RPMI8226 (cell line): Measurements from ENCODE around the gene RUFY1.
"Not testable (repeated sequence)": the region's sequence is repeated elsewhere in the genome, so short reads cannot be mapped to it uniquely, and the experiment has no call there.

ENCODE experiments used
- DNase-seq: peaks from one replicate; pipeline ENCODE4 v3.0.0-alpha.2; 2015

RUFY1 gene, protein sequence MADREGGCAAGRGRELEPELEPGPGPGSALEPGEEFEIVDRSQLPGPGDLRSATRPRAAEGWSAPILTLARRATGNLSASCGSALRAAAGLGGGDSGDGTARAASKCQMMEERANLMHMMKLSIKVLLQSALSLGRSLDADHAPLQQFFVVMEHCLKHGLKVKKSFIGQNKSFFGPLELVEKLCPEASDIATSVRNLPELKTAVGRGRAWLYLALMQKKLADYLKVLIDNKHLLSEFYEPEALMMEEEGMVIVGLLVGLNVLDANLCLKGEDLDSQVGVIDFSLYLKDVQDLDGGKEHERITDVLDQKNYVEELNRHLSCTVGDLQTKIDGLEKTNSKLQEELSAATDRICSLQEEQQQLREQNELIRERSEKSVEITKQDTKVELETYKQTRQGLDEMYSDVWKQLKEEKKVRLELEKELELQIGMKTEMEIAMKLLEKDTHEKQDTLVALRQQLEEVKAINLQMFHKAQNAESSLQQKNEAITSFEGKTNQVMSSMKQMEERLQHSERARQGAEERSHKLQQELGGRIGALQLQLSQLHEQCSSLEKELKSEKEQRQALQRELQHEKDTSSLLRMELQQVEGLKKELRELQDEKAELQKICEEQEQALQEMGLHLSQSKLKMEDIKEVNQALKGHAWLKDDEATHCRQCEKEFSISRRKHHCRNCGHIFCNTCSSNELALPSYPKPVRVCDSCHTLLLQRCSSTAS

GRCh38 chr5:179550511-179551342 lies at the start of gene RUFY1:
Gene RUFY1, plus strand, starts transcription at chr5:179550554. Its CDS starts 16 bp downstream, at chr5:179550570.
- peak; percentile 79 for DNase-seq

GRCh38 chr5:179501997-179502396 lies 48.4 kb upstream of the RUFY1 start:
- not testable (repeated sequence) for DNase-seq

DNA sequence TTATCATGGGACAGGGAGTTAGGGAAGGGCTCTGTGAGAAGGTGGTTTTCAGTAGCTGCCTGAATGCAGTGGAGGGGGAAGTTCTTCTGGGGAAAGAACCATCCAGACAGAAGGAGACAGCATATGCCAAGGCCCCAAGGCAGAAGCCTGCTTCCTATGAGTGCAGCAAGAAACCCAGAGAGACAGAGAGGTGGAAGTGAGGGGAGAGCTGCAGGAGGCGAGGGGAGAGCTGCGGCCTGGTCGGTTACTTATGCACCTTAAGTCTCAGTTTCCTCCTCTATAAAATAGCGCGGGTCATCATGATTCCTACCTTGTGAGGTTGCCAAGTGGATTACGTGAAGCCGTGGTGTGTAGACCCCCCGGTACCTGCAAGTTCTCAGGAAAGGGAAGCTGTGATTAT lies 47.9 kb upstream of the RUFY1 start:
- DNase-seq, result not testable (repeated sequence)

- no peak for DNase-seq
Observed at GRCh38 chr5:179504191-179504590, 46.2 kb upstream of the RUFY1 start.

DNA sequence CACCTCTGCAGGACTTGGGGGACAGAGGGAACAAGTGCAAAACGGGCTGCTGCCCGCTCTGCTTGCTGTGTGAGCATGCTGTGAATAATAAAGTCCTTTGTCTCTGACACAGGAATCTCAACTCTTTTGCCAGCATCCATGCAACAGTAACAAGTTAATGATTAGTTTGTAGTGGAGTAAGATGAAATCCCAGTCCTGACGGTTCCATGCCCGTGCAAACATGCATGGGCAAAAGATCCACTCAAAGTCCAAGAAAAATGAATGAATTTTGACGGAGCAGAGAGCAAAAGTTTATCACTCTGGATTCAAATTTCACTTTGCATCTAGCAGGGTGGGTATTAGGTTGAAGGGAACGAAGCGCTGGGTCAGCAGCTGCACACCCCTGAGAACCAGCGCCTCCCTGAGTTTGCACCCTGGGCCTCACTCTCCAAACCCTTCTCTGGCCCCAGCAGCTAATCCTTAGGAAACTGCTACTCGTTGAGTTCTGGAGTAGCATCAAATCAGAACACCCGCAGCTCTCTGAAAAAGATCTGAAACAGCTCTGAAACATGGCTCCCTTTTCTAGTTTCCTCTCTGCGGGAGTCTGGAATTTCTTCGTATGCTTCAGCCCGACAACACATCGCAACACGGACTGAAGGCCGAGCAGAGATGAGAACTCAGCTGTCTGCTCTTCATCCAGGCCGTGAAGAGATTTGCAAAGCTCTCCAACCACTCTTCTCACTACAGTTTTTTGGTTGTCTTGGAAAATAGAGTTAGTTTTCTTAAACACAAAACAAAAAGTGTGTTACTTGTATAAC lies 45.6 kb upstream of the RUFY1 start:
- no peak for DNase-seq

DNA sequence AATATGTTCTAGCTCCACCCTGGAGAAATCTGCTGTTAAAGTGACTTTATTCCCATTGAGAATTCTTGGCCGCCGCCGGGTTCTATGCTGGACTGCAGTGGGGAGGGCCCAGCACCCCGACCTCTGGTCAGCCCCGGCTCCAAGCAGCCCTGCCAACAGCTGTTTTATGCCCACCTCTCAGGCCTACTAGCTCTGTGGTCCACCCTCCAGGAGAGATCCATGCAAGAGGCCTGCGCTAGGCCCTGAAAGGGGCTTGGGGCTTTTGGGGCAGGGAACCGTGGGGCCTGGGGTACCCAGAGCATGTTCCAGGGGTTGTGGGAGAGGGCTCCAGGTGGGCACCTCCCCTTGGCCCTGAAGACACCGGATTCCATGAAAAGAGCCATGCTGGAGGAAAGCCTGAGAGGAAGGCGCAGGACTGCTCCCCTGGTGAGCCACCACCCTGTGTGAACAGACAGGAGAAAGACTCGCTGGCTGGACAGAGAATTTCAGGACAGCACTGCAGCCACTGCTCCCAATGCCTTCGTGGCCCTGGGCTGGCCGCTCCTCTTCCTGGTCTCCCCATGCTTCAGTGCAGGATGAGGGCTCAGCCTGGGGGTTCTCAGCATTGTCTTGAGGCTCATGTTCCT lies 44.6 kb upstream of the RUFY1 start:
- no peak for DNase-seq

DNA sequence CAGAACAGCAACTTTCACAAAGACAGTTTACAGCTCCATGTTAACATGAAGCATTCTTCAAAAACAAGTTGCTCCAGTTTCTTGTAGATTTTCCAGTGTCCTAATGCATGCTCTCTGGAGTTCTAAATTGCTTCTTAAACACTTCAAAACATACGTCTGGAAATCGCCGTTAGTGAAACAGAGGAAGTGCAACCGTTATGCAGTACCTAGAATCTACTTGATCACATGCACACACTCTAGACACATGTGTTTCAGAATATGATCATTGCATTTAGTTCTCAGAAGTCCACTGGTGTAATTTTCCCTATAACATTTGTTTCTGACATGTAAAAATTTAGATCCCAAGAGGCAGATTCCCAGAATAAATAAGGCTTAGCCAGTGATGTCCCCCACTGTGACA lies 41.1 kb upstream of the RUFY1 start:
- DNase-seq, result no peak

DNA sequence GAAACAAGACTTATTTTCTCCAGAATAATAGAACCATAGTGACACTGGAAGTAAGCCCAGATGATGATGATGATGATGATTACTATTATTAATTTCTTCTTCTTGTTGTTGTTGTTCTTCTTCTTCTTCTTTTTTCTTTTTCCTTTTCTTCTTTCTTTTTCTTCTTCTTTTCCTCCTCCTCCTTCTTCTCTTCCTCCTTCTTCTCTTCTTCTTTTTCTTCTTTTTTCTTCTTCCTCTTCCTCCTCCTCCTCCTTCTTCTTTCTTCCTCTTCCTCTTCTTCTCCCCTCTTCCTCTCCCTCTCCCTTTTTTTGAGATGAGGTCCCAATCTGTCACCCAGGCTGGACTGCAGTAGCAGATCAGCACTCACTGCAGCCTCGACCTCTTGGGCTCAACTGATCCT lies 40.5 kb upstream of the RUFY1 start:
- no peak for DNase-seq

DNA sequence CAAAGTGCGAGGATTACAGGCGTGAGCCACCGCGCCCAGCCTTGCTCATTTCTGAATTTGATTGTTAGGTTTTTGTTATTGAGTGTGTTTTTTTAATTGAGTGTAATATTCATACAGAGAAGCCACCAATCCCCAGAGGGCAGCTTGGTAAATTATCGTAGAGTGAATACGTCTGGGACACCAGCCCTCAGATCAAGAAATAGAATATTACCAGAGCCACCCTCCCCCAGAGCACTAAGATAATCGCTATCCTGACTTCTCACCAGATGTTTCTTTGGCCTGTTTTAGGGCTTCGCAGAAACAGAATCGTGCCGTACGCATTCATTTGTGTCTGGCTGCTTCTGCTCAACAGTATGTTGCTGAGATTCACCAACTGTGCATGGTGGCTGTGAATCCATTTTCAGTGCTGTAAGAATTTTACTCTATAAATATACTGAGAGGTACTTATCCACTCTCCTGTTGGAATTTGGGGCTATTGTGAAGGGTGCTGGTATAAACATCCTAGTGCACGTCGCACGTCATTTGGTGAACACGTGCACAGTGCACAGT lies 37.8 kb upstream of the RUFY1 start:
- DNase-seq, result no peak

DNA sequence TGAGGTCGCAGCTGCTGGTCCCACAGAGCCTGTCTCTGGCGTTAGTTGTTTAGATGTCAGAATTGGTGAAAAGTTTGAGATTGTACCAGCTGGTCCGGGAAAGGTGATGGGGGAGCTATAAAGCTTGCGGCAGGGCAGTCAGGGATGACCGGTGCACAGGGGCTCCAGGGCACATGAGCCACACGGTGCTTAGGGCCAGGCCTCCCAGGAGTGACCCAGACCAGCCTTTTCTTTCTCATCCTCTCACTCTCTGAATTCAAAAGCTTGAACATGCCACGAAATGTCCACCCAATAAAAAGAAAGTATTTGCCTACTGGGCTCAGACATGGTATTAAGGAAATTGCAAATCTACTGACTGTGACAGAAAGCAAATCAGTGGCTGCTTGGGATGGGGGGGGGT lies 34.9 kb upstream of the RUFY1 start:
- not testable (repeated sequence) for DNase-seq

- no peak for DNase-seq
Observed at GRCh38 chr5:179516221-179516620, 34.1 kb upstream of the RUFY1 start.

- DNase-seq, result not testable (repeated sequence)
Observed at GRCh38 chr5:179517746-179518145, 32.6 kb upstream of the RUFY1 start.

- DNase-seq, result not testable (repeated sequence)
Observed at GRCh38 chr5:179518369-179518768, 32.0 kb upstream of the RUFY1 start.

GRCh38 chr5:179519416-179520070 lies 30.8 kb upstream of the RUFY1 start:
- not testable (repeated sequence) for DNase-seq

- DNase-seq, result not testable (repeated sequence)
Observed at GRCh38 chr5:179522107-179522506, 28.2 kb upstream of the RUFY1 start.

- DNase-seq, result no peak
Observed at GRCh38 chr5:179526978-179527377, 23.4 kb upstream of the RUFY1 start.

- no peak for DNase-seq
Observed at GRCh38 chr5:179530069-179530998, 20.0 kb upstream of the RUFY1 start.

DNA sequence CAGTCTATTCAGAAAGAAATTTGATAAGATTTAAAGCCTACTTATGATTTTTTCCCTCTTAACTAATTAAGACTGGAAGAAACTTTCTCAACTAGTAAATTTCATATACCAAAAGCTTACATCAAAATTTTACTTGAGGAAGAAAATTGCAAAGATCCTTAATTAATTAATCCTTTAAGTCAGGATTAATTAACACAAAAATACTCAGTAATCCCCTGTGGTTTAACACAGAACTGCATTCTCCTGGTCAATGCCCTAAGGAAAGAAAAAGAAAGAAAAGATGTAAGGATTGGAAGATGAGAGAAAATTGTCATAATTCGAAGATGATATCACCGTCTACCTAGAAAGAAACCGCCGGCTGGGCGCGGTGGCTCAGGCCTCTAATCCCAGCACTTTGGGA lies 17.3 kb upstream of the RUFY1 start:
- no peak for DNase-seq

DNA sequence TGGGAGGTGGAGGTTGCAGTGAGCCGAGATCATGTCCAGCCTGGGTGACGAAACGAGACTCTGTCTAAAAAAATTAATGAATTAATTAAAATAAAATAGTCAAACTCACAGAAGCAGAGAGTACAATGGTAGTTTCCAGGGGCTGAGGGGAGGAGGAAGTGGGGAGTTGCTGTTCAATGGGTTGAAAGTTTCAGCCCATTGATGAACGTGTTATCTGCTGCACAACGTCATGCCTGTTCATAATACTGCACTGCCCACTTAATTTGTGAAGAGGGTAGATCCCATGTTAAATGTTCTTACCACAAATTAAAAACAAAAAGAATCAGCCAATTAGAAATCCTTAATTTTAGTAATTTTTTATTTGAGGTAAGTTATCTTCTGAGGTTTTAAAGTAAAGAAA lies 16.4 kb upstream of the RUFY1 start:
- no peak for DNase-seq

- no peak for DNase-seq
Observed at GRCh38 chr5:179534431-179534830, 15.9 kb upstream of the RUFY1 start.
